GM12873 (cell line): ENCODE data around the gene EHBP1L1.

ENCODE experiments used
- CTCF ChIP-seq: IDR thresholded peaks from 2 replicates; pipeline ENCODE4 v1.5.1; 2012; ENCODE audit warnings: low read depth, mild to moderate bottlenecking, moderate library complexity, low read length, control low read depth; ENCODE audit not compliant: insufficient read depth; ENCODE audit errors: missing control alignments

Gene EHBP1L1

GRCh38 chr11:65554842-65555430, 20.9 kb upstream of the EHBP1L1 start:
- TF ChIP-seq CTCF: no peak

GRCh38 chr11:65555693-65556231, 20.1 kb upstream of the EHBP1L1 start:
- TF ChIP-seq CTCF: no peak

GRCh38 chr11:65556470-65557279, 19.2 kb upstream of the EHBP1L1 start:
- no peak for TF ChIP-seq CTCF

- no peak for TF ChIP-seq CTCF
Measured at GRCh38 chr11:65557280-65558001, 18.4 kb upstream of the EHBP1L1 start.

- no peak for TF ChIP-seq CTCF
Measured at GRCh38 chr11:65558002-65558929, 17.6 kb upstream of the EHBP1L1 start, which contains the start of gene LTBP3. TSS of gene LTBP3 (minus strand) at chr11:65558359. CDS start at chr11:65557959, 400 bp downstream.

- TF ChIP-seq CTCF: no peak
Measured at GRCh38 chr11:65558930-65559509, 16.8 kb upstream of the EHBP1L1 start.
